GM12878 (cell line): ENCODE data around the gene KRT222. TPM values are rescaled to one million over a fixed set of nuclear protein-coding genes. Genes with fewer than 3 reads are reported as not detected.

Experiments
- ATF2 ChIP-seq: IDR thresholded peaks from 2 replicates; pipeline ENCODE4 v1.6.1; 2012; ENCODE audit warnings: low read length, inconsistent platforms
- BHLHE40 ChIP-seq, 2 experiments: fragments of 450-650 bp in 1 of 2; IDR thresholded peaks; 2 replicates each; pipeline ENCODE4 v1.6.1; 2011 to 2017; ENCODE audit warnings: low read depth in 2 of 2, borderline replicate concordance in 1 of 2, improper control_type of control experiment in 1 of 2, low read length in 1 of 2, mild to moderate bottlenecking in 1 of 2
- CEBPZ ChIP-seq: fragments of 150-350 bp; IDR thresholded peaks from 2 replicates; pipeline ENCODE4 v1.6.1; 2016; ENCODE audit warnings: low read depth, low read length
- CHD4 ChIP-seq: fragments of 200-600 bp; sonication (generic); IDR thresholded peaks from 2 replicates; pipeline ENCODE4 v1.6.1; 2016; ENCODE audit warnings: mild to moderate bottlenecking
- E4F1 ChIP-seq: fragments of 450-650 bp; IDR thresholded peaks from 2 replicates; pipeline ENCODE4 v1.6.1; 2018; ENCODE audit warnings: borderline replicate concordance, mild to moderate bottlenecking; ENCODE audit not compliant: partially characterized antibody
- NFXL1 ChIP-seq: fragments of 450-650 bp; IDR thresholded peaks from 2 replicates; pipeline ENCODE4 v1.6.1; 2017; ENCODE audit warnings: antibody characterized with exemption, mild to moderate bottlenecking, borderline replicate concordance
- PBX3 ChIP-seq: IDR thresholded peaks from 2 replicates; pipeline ENCODE4 v1.6.1; 2011; ENCODE audit warnings: mild to moderate bottlenecking, low read depth, low read length, moderate library complexity; ENCODE audit not compliant: insufficient replicate concordance
- SKIL ChIP-seq: fragments of 450-650 bp; IDR thresholded peaks from 2 replicates; pipeline ENCODE4 v1.6.1; 2017; ENCODE audit warnings: mild to moderate bottlenecking, low read depth, inconsistent platforms; ENCODE audit not compliant: poor library complexity, severe bottlenecking
- SP1 ChIP-seq: IDR thresholded peaks from one replicate; pipeline ENCODE4 v1.6.1; 2011; ENCODE audit warnings: low read depth, low read length
- SREBF2 ChIP-seq: IDR thresholded peaks from 2 replicates; pipeline ENCODE4 v1.6.1; 2012; ENCODE audit warnings: mild to moderate bottlenecking, low read length
- STAT1 ChIP-seq: fragments of 450-650 bp; conservative IDR thresholded peaks from 2 replicates; pipeline ENCODE4 v1.6.1; 2014; ENCODE audit warnings: antibody characterized with exemption, mild to moderate bottlenecking
- STAT3 ChIP-seq: IDR thresholded peaks from 2 replicates; pipeline ENCODE4 v1.6.1; 2011; ENCODE audit warnings: low read depth, low read length, improper control_type of control experiment
- ZBTB33 ChIP-seq: fragments of 450-650 bp; IDR thresholded peaks from 2 replicates; pipeline ENCODE4 v1.6.1; 2017; ENCODE audit warnings: mild to moderate bottlenecking
- ZNF217 ChIP-seq: fragments of 450-650 bp; IDR thresholded peaks from 2 replicates; pipeline ENCODE4 v1.6.1; 2017; ENCODE audit warnings: antibody characterized with exemption, mild to moderate bottlenecking
- ZNF274 ChIP-seq: IDR thresholded peaks from one replicate; pipeline ENCODE4 v1.8.0; 2011; ENCODE audit not compliant: insufficient read length, insufficient read depth
- polyA plus RNA-seq, 11 experiments: library from polyadenylated mRNA; depleted of rRNA in 4 of 11; unstranded in 6 of 11; stranded (reverse) in 5 of 11; fragments of >200 nt; fragmentation: Nextera tagmentation in 4 of 11; fragmentation: Illumina TruSeq in 1 of 11; extraction: Ambion mirVana in 4 of 11; extraction: Trizol in 1 of 11; gene quantifications; 1 replicate in 1 of 11; 2 replicates in 10 of 11; pipeline versions ENCODE4 v1.2.1 to v1.2.3, GENCODE V29; 2011 to 2016; ENCODE audit warnings: inconsistent platforms in 2 of 11, missing spikeins in 2 of 11, low read depth in 1 of 11
- total RNA-seq, 4 experiments: library from RNA; depleted of rRNA in 3 of 4; stranded (reverse); fragments of >200 nt in 3 of 4; fragmentation: Illumina TruSeq in 1 of 4; extraction: Trizol in 1 of 4; gene quantifications; 2 replicates each; pipeline versions ENCODE4 v1.2.1 to v1.2.3, GENCODE V29; 2013 to 2021

Gene KRT222
- total and polyA plus RNA-seq, 10 of the 15 experiments (the other 5 are each of a cell fraction or from before 2014, with no cell fraction given) = 0.21 to 6.4 (median 0.54) TPM; not detected in 1

- TF ChIP-seq ZBTB33 = 0 out of 2 replicates have a peak, but pooled peaks have one; percentile 4
- no peak for TF ChIP-seq STAT1
- peak; percentile 45 for TF ChIP-seq ZNF217
- no peak for TF ChIP-seq NFXL1
- peak; percentile 81 to 85 for TF ChIP-seq BHLHE40 (IDR thresholded peaks at IDR 0.05; ENCODE audit: borderline replicate concordance in 1 of 2, low read depth in 2 of 2, low read length in 1 of 2)
- peak; percentile 96 for TF ChIP-seq SKIL
- TF ChIP-seq ZNF274 = no peak
- peak; percentile 99 for TF ChIP-seq ATF2
- no peak for TF ChIP-seq SP1
- TF ChIP-seq STAT3 = peak; percentile 84; the same call in 1 of the 2 replicates
- TF ChIP-seq CHD4 = no peak
- TF ChIP-seq SREBF2 = no peak
- TF ChIP-seq E4F1 = no peak
- TF ChIP-seq CEBPZ = no peak
- no peak for TF ChIP-seq PBX3
Measured at GRCh38 chr17:40615068-40615840, 49.7 kb downstream of the KRT222 start (continued).
